HCEC 1CT (cell line): ENCODE data around the gene PFKFB3.
"Not testable (repeated sequence)": the region's sequence is repeated elsewhere in the genome, so short reads cannot be mapped to it uniquely, and the experiment has no call there.

Experiments used
- DNase-seq: peaks from one replicate; pipeline ENCODE4 v3.0.0-alpha.2; 2017

Gene PFKFB3

GRCh38 chr10:6203331-6204062, 765 bp downstream of the PFKFB3 start:
- DNase-seq = peak; percentile 68

DNA sequence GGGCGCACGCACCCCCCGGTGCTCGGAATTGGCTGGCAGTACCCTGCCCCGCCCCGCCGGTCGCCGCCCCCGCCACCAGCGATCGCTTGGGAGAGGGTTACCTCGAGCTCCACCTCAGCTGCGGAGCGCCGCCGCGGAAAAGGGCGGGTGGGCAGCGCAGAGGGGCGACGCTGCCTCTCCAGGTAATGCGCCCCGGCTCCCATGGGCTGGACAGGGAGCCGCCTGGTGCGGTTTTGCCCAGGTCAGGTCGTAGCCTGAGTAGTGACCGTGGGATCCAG, 1.3 kb downstream of the PFKFB3 start:
- no peak for DNase-seq

- peak; percentile 57 for DNase-seq
These were observed 1.8 kb downstream of the PFKFB3 start for GRCh38 chr10:6204341-6205191.

- not testable (repeated sequence) for DNase-seq
These were observed 3.8 kb downstream of the PFKFB3 start for GRCh38 chr10:6206486-6206885.

- DNase-seq = no peak
These were observed 4.9 kb downstream of the PFKFB3 start for GRCh38 chr10:6207658-6208057.

DNA sequence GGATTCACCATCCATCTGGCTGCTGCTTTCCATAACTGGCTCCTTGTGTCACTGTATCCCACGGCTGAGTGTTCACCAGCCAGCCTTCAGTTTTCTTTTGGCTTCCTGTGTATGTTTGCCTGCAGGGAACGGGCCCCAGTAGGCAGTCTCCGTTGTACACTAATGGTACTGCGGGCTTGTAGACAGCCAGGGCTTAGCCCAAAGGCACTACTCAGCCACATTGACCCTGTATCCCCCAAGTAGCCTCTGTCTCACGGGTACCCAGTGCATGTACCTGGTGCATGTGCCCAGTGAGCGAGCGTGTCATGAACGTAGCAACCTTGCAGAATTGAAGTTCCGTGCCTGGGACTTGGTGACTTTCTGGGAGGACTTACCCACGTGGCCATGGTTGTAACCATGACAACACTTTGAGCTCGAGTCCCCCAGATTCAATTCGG, 6.1 kb downstream of the PFKFB3 start:
- DNase-seq = no peak

DNA sequence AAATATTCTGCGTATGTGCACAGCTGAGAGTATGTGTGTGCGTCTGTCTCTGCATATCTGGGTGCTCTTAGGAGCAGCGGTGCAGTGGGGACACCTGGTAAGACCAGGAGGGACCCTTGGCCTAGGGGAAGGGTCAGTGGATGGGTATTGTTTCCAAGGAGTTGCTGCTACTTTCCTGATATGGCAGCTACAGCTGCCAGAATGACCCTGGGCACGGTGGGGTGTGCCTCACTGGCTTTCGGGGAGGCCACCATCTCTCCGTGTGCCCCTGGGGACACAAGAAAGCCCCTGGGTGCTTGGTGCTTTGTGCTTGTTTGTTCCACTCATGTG, 8.6 kb downstream of the PFKFB3 start:
- no peak for DNase-seq

GRCh38 chr10:6211671-6212635, 9.2 kb downstream of the PFKFB3 start:
- no peak for DNase-seq

DNA sequence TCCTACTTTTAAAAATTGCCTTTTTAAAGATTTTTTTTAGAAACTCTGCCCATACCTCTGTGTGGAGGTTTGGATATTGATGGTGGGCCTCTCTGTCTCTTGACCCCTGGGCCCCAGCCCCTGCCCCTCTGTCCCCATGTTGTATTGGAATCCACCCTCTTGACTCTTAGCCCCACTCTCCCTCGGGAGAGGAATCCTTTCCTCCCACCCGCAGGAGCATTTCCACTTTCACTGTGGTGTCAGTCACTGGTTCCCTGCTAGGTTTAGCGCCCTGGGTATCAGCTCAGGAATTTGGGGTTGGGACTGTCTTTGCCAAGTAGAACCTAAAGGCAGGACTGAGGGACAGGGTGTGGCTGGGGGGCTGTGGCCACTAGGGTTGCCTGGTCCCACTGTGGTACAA, 10.1 kb downstream of the PFKFB3 start:
- DNase-seq = no peak

DNA sequence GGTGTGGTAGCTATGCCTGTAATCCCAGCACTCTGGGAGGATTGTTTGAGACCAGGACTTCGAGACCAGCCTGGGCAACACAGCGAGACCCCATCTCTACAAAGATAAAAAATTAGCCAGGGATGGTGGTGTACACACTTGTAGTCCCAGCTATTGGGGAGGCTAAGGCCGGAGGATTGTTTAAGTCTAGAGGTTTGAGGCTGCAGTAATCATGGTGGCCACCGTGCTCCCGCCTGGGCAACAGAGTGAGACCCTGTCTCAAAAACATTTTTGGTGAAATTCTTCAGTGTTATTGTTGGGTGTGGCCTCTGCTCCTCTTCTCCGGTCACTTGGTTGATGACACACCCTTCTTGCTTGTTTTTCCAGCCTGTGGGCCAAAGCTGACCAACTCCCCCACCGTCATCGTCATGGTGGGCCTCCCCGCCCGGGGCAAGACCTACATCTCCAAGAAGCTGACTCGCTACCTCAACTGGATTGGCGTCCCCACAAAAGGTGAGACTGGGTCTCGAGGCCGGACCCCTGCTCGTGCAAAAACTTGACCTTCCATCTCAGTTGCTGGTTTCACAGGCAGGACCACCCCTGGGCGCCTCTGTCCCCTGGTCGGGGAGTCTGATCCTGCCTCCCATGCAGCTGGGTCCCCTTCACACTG, 10.6 kb downstream of the PFKFB3 start:
- DNase-seq = no peak

DNA sequence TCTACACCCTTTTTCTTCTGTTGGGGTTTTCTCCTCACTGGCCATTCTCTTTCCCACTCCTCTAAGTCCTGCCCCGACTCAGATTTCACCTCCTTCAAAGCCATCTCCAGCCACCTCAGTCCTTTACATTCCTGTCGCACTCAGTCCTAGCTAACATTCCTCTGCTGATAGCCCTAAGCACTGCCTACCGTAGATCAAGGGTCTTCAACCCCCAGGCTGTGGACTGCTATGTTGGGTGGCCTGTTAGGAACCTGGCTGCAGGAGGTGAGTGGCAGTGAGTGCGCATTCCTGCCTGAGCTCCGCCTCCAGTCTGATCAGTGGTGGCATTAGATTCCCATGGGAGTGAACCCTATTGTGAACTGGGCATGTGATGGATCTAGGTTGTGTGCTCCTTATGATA, 11.2 kb downstream of the PFKFB3 start:
- DNase-seq = no peak

- DNase-seq = no peak
These were observed 11.9 kb downstream of the PFKFB3 start for GRCh38 chr10:6214612-6215011.

GRCh38 chr10:6215241-6215640, 12.5 kb downstream of the PFKFB3 start:
- DNase-seq = no peak

DNA sequence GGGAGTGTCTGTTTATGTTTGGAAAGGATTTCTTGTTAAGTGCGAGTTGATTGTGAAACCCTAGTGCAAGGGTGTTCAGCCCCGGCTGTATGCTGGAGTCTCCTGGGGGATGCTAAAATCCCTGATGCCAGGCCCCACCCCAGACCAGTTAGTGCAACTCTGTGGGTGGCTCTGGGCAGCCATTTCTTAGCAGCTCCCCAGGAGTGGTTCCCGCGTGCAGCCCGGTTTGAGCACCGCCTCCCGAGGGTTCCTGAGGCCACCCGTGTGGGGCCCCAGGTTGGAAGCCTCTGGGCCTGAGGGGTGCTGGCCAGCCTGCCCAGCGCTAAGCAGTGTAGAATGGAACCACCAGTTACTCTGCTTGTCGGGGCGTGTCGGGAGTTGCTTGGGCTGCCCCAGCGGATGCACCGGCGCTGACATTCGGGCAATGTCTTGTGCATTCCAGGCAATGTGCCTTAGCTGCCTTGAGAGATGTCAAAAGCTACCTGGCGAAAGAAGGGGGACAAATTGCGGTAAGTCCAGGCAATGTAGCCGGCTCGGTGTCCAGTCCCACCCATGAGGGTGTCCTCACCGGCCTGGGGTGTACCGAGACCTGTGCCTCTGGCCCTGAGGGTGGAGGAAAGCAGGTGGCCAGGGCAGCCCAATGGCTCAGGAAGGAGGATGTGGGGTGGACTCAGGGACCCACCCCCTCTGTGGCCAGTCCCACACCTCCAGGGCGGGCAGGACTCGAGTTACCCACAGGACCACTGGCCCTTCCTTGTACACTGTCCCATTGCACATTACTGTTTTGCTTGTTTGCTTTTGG, 13.2 kb downstream of the PFKFB3 start:
- no peak for DNase-seq

- DNase-seq = no peak
These were observed 14.2 kb downstream of the PFKFB3 start for GRCh38 chr10:6216916-6217315.

DNA sequence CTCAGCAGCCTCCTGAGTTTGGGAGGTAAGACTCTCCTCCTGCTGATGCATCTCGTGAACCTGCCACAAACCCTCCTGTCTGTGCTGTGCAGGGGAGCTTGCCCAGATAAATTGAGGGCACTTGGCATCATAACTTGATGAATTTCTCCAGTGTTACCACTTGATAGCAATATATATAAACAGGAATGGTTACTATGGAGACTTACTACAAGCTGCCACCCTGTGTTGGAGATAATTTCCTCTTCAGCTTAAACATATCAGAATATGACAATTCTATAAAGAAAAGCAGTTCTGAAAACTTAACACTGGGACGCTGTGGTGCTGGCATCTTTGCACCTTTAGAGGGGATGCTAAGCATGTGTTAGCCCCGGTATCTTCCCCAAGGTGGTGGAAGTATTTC, 14.9 kb downstream of the PFKFB3 start:
- no peak for DNase-seq

DNA sequence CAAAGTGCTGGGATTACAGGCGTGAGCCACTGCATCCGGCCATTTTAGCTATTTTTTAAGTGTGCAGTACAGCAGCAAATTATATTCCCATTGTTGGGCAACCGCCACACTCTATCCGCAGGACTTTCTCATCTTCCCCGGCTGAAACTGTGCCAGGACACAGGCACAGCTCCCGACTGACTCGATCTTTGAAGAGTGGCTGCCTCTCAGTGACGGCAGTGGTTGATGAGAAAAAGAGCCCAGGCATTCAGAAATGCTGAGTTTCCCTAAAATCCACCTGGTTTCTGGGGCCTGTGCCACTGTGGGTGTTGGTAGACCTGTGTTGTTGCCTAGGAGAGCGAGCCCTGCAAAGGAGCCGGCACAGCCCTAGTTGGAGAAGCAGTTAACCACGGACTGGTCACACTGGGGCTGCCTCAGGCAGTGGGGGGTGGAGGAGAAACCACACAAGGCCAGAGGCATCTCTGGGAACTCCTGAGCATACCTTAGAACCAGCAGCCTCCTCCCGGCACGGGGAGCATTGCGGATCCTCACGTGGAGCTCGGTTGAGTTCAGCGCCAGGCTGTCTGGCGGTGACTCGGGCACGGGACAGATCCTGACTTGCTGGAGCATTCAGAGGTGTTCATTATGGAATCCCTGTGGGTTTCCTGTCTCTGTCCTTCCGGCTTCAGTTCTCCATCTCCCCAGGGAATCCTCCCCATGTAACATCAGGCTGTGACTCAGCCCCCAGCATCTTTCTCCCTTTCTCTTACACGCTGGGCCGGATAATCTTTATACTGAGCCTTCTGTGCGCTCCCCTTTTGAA, 16.2 kb downstream of the PFKFB3 start:
- DNase-seq = no peak

DNA sequence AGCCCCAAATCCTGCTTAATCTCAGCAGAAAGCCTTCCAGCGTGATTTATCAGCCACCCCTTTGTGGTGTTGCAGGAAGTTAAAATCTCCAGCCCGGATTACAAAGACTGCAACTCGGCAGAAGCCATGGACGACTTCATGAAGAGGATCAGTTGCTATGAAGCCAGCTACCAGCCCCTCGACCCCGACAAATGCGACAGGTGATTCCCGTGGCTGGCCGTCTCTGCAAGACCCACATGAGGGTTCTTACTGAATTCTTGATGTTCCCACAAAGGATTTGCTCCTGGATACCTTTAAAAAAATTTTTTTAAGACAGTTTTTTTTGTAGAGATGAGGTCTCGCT, 16.7 kb downstream of the PFKFB3 start:
- DNase-seq = no peak

DNA sequence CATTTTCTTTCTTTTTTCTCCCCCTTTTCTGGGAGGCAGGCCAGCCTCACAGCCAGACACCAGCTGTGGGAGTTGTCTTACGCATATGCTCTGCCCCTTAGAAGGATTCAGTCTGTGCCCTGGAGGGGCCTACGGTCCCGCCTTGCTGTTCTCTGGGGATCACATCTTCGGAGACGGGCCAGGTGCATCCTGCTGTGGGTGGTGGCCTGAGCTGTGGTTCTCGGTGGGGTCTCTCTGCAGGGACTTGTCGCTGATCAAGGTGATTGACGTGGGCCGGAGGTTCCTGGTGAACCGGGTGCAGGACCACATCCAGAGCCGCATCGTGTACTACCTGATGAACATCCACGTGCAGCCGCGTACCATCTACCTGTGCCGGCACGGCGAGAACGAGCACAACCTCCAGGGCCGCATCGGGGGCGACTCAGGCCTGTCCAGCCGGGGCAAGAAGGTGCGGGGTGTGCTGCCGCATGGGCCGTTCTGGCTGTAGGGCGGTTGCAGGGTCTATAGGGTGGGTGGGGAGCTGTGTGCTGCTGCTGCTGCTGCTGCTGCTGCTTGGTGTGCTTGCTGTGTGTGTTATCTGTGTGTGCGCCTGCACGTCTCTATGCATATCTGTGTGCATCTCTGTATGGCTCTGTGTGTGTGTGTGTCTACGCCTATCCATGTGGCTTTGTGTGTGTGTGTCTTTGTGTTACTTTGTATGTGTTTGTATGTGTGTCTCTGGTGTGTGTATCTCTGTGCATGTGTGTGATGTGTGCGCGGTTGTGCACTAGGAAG, 17.9 kb downstream of the PFKFB3 start:
- DNase-seq = no peak

GRCh38 chr10:6221192-6221940, 18.6 kb downstream of the PFKFB3 start:
- no peak for DNase-seq
